Right lobe of liver (tissue), 6 donors: Measurements from ENCODE around the gene DSG2. TPM values are rescaled to one million over a fixed set of nuclear protein-coding genes. Genes with fewer than 3 reads are reported as not detected.
A peak's percentile ranks its signal among the peaks of the same experiment; 100 is the strongest.

Experiments
- ATAC-seq, 4 donors: fragments of 200-7000 bp; cut with Tn5 transposase; one replicate each; pipeline ENCODE4 v1.9.1; 2020; ENCODE audit warnings: mild to moderate bottlenecking in 4 of 4, moderate library complexity in 4 of 4
- DNase-seq, 3 donors: peaks; one replicate each; pipeline ENCODE4 v3.0.0-alpha.2; 2020
- H3K27ac ChIP-seq, 3 donors: fragments of 200-600 bp; one replicate each; pipeline ENCODE4 v1.8.0; 2022
- H3K27me3 ChIP-seq, 2 donors: fragments of 200-600 bp; one replicate each; pipeline ENCODE4 v1.8.0; 2022
- H3K36me3 ChIP-seq, 4 donors: fragments of 200-600 bp; sonication (generic) in 1 of 4; one replicate each; pipeline versions ENCODE4 v1.5.1 to v1.8.0; 2017 to 2022; ENCODE audit warnings: control low read depth in 1 of 4
- H3K4me1 ChIP-seq, 4 donors: fragments of 200-600 bp; sonication (generic) in 1 of 4; one replicate each; pipeline versions ENCODE4 v1.5.1 to v1.8.0; 2017 to 2022; ENCODE audit warnings: control low read depth in 1 of 4
- H3K4me3 ChIP-seq, 3 donors: fragments of 200-600 bp; one replicate each; pipeline ENCODE4 v1.8.0; 2022
- H3K9me3 ChIP-seq, 4 donors: fragments of 200-600 bp; sonication (generic) in 1 of 4; one replicate each; pipeline versions ENCODE4 v1.5.1 to v1.8.0; 2017 to 2022; ENCODE audit warnings: control low read depth in 1 of 4
- CTCF ChIP-seq, 4 donors: fragments of 200-600 bp in 3 of 4; fragments of 450-650 bp in 1 of 4; IDR thresholded peaks; one replicate each; pipeline versions ENCODE4 v1.5.1 to v1.8.0; 2016 to 2022; ENCODE audit warnings: antibody characterized with exemption in 4 of 4, mild to moderate bottlenecking in 2 of 4
- POLR2A ChIP-seq: fragments of 450-650 bp; IDR thresholded peaks from one replicate; pipeline ENCODE4 v1.6.1; 2017; ENCODE audit warnings: antibody characterized with exemption, mild to moderate bottlenecking
- WGBS: methylation state at CpG from one replicate; pipeline ENCODE4 v1.1.6; 2018; ENCODE audit warnings: low coverage, low lambda C conversion rate; ENCODE audit not compliant: insufficient coverage; ENCODE audit errors: missing lambda C conversion rate; 5-methylcytosine and 5-hydroxymethylcytosine counted together
- intact Hi-C, 2 donors: fragments of 100-400 bp; cut with DNase I; formaldehyde crosslinking; loops; one replicate each; pipeline versions ENCODE4 v1.11.2 to v1.14.1; 2022
- total RNA-seq, 6 experiments: library from RNA; depleted of rRNA in 2 of 6; stranded (reverse); fragments of >200 nt in 2 of 6; fragmentation: NEBNext Ultra II Directional in 3 of 6; extraction: Animal tissue kit (Norgen Biotek cat#: 25700) in 3 of 6; gene quantifications; one replicate each; pipeline versions ENCODE4 v1.1.0 to v1.2.4, GENCODE V29; 2016 to 2023
- donor health status: DM: no; HTN: yes; CAD: no.
- donor health status: DM: no; HTN: no; CAD: no.
- donor health status: DM: no; HTN: no; CAD: no.
- donor health status: DM: no; HTN: yes; CAD: no.
- donor health status: DM: no; HTN: yes; CAD: no.

Gene DSG2
- total RNA-seq, 6 experiments from 2014 or later: 9.8 to 27.0 (median 16.4) TPM

- H3K27me3 ChIP-seq: no peaks in the 10 kb centered on the region
- TF ChIP-seq CTCF (IDR thresholded peaks at IDR 0.05) (no peak), POLR2A (no peak)
- no peak overlapping the region for H3K27ac ChIP-seq
- 51% methylated on average over 3 of the region's 3 CpGs for WGBS
- DNase-seq (no peak), ATAC-seq (peak in 2 of 4 donors; percentile 31 to 34)
- intact Hi-C loops: no loop called here
- H3K4me3 ChIP-seq: no peak overlapping the region
- H3K9me3 ChIP-seq: no peaks in the 10 kb centered on the region
- H3K4me1 ChIP-seq: no peaks in the 10 kb centered on the region
- H3K36me3 ChIP-seq: no peaks in the 10 kb centered on the region
Measured at GRCh38 chr18:31509571-31509970, 11.6 kb downstream of the DSG2 start.

- Histone ChIP-seq H3K4me3 (no peak overlapping the region), H3K9me3 (no peaks in the 10 kb centered on the region), H3K4me1 (no peaks in the 10 kb centered on the region), H3K36me3 (no peaks in the 10 kb centered on the region), H3K27me3 (no peaks in the 10 kb centered on the region), H3K27ac (no peak overlapping the region)
- TF ChIP-seq CTCF (IDR thresholded peaks at IDR 0.05) (no peak), POLR2A (no peak)
- ATAC-seq (no peak), DNase-seq (no peak)
- intact Hi-C loops: no loop called here
Measured at GRCh38 chr18:31510319-31510718, 12.3 kb downstream of the DSG2 start.

DNA sequence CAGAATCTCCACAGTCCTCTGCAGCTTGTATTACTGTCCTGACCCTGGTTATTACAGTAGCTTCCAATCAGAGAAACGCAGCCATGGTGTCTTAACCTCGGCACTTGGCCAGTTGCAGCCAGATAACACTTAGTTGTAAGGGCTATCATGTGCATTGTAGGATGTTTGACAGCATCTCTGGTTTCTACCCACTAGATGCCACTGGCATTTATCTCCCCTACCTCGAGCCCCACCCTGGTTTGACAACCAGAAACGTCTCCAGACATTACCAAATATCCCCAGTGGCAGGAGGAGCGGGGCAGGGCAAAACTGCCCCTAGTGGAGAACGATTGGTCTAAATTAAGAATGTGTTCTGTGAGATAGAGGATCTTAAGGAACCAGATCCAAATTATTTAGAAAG, 13.1 kb downstream of the DSG2 start:
- H3K27me3 ChIP-seq: no peaks in the 10 kb centered on the region
- no peaks in the 10 kb centered on the region for H3K4me1 ChIP-seq
- ATAC-seq (no peak), DNase-seq (no peak)
- WGBS: 74% methylated on average over 6 of the region's 6 CpGs
- TF ChIP-seq CTCF (IDR thresholded peaks at IDR 0.05) (no peak), POLR2A (no peak)
- no peak overlapping the region for H3K27ac ChIP-seq
- intact Hi-C loops: no loop called here
- no peaks in the 10 kb centered on the region for H3K9me3 ChIP-seq
- no peak overlapping the region for H3K4me3 ChIP-seq
- H3K36me3 ChIP-seq: no peaks in the 10 kb centered on the region

GRCh38 chr18:31512203-31512764, 14.3 kb downstream of the DSG2 start:
- WGBS: 59% methylated on average over 6 of the region's 6 CpGs
- H3K36me3 ChIP-seq: no peaks in the 10 kb centered on the region
- TF ChIP-seq CTCF (IDR thresholded peaks at IDR 0.05) (no peak), POLR2A (no peak)
- no peak overlapping the region for H3K27ac ChIP-seq
- no peak overlapping the region for H3K4me3 ChIP-seq
- no peaks in the 10 kb centered on the region for H3K27me3 ChIP-seq
- ATAC-seq (peak in 3 of 4 donors; percentile 32 to 89 (median 44)), DNase-seq (peak in 1 of 3 donors; percentile 29)
- intact Hi-C loops: no loop called here
- no peaks in the 10 kb centered on the region for H3K4me1 ChIP-seq
- no peaks in the 10 kb centered on the region for H3K9me3 ChIP-seq
